Measurements from ENCODE around the gene FHIT. TPM values are rescaled to one million over a fixed set of nuclear protein-coding genes. Genes with fewer than 3 reads are reported as not detected.

FHIT gene
- polyA plus RNA-seq, 1 experiment: 0.11 TPM

GRCh38 chr3:60269829-60270266 lies 981.4 kb downstream of the FHIT start:
- Histone ChIP-seq H3K36me3 (ENCODE audit: control insufficient read depth, insufficient read depth, low read length) (no peaks in the 10 kb centered on the region), H3K27me3 (ENCODE audit: control insufficient read depth, insufficient read depth, low read length) (no peaks in the 10 kb centered on the region), H3K4me3 (ENCODE audit: low read depth, low read length) (no peak overlapping the region)
- ChIA-PET POLR2A (no interaction called here), CTCF (no interaction called here)
- no peak for TF ChIP-seq CTCF (IDR thresholded peaks at IDR 0.05; ENCODE audit: insufficient read depth, low read depth, low read length)
- no peak for DNase-seq (ENCODE audit: low read depth)

GRCh38 chr3:60269377-60269776 lies 981.9 kb downstream of the FHIT start:
- Histone ChIP-seq H3K36me3 (ENCODE audit: control insufficient read depth, insufficient read depth, low read length) (no peaks in the 10 kb centered on the region), H3K27me3 (ENCODE audit: control insufficient read depth, insufficient read depth, low read length) (no peaks in the 10 kb centered on the region), H3K4me3 (ENCODE audit: low read depth, low read length) (no peak overlapping the region)
- ChIA-PET POLR2A (no interaction called here), CTCF (no interaction called here)
- DNase-seq (ENCODE audit: low read depth): no peak
- no peak for TF ChIP-seq CTCF (IDR thresholded peaks at IDR 0.05; ENCODE audit: insufficient read depth, low read depth, low read length)

GRCh38 chr3:60268123-60268522 lies 983.1 kb downstream of the FHIT start:
- no peak for DNase-seq (ENCODE audit: low read depth)

GRCh38 chr3:60266444-60266843 lies 984.8 kb downstream of the FHIT start:
- Histone ChIP-seq H3K4me3 (ENCODE audit: low read depth, low read length) (no peak overlapping the region), H3K27me3 (ENCODE audit: control insufficient read depth, insufficient read depth, low read length) (no peaks in the 10 kb centered on the region), H3K36me3 (ENCODE audit: control insufficient read depth, insufficient read depth, low read length) (no peaks in the 10 kb centered on the region)
- DNase-seq (ENCODE audit: low read depth): no peak
- CTCF ChIA-PET: no interaction called here
- POLR2A ChIA-PET: no interaction called here
- TF ChIP-seq CTCF (IDR thresholded peaks at IDR 0.05; ENCODE audit: insufficient read depth, low read depth, low read length): no peak

More at GRCh38 chr3:60268123-60268522, 983.1 kb downstream of the FHIT start:
- ChIA-PET CTCF (no interaction called here), POLR2A (no interaction called here)
- no peaks in the 10 kb centered on the region for H3K36me3 ChIP-seq (ENCODE audit: control insufficient read depth, insufficient read depth, low read length)
- TF ChIP-seq CTCF (IDR thresholded peaks at IDR 0.05; ENCODE audit: insufficient read depth, low read depth, low read length): no peak
- H3K4me3 ChIP-seq (ENCODE audit: low read depth, low read length): no peak overlapping the region
- H3K27me3 ChIP-seq (ENCODE audit: control insufficient read depth, insufficient read depth, low read length): no peaks in the 10 kb centered on the region

- Histone ChIP-seq H3K36me3 (ENCODE audit: control insufficient read depth, insufficient read depth, low read length) (no peaks in the 10 kb centered on the region), H3K27me3 (ENCODE audit: control insufficient read depth, insufficient read depth, low read length) (no peaks in the 10 kb centered on the region), H3K4me3 (ENCODE audit: low read depth, low read length) (no peak overlapping the region)
- ChIA-PET POLR2A (no interaction called here), CTCF (interaction anchor here (0.7 kb wide), 1 partner anchor 19 kb away, joined by 3 read pairs; no protein-coding TSS in a partner anchor)
- TF ChIP-seq CTCF (IDR thresholded peaks at IDR 0.05; ENCODE audit: insufficient read depth, low read depth, low read length): no peak
- no peak for DNase-seq (ENCODE audit: low read depth)
Measured at GRCh38 chr3:60263191-60263590, 988.1 kb downstream of the FHIT start.

Data from BJ (cell line).